GM19324 (cell line): ENCODE results near the gene DUSP18.
"Not testable (repeated sequence)": the region's sequence is repeated elsewhere in the genome, so short reads cannot be mapped to it uniquely, and the experiment has no call there.

ENCODE experiments used
- ATAC-seq: cut with Tn5 transposase; IDR thresholded peaks from one replicate; pipeline ENCODE4 v1.9.1; 2021; ENCODE audit warnings: mild to moderate bottlenecking, moderate library complexity; ENCODE audit not compliant: unreplicated experiment, low FRiP score

DUSP18 gene

DNA sequence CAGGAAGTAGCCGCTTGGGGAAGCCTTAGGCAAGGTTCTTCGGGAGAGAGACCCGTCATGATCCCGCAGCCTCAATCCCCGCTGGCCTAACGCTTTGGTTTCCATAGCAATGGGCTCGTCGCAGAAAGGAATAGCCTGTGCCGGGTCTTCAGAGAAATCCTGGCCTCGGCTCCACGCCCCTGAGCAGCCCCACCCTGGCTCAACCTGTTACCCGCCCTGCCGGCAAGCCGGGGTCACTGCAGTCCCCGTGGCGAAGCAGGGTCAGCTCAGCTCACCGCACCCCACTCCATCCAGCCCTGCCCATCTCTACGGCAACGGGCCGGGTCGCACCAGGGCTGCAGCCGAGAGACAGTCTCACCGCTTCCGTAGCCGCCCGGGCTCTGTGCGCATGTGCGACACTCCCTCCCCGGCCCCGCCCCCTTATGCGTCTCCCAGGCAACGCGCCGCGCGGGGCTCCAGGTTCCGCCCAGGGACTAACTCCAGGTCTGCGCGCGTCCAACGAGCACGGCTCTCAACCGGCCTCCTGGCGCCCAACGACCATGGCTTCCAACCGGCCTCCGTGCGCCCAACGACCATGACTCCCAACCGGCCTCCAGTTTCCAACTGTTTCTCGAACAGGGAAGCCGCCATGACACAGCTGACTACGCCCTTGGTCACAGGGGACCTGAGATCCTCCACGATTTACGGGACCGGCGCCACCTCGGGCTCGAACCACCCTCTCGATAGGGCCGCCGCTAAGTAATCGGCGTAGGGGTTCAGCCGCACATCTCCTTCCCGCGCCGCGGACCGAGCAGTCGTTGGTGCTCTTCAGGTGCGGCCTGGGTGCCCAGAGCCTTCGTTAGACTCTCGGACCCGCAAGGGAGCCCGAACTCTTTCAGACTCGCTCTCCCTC lies at the start of gene DUSP18:
DUSP18 (minus strand) TSS at position 382 of the 892 bp plus-strand sequence. CDS start 3,872 bp downstream, outside the sequence.
- peak; percentile 85 for ATAC-seq

DNA sequence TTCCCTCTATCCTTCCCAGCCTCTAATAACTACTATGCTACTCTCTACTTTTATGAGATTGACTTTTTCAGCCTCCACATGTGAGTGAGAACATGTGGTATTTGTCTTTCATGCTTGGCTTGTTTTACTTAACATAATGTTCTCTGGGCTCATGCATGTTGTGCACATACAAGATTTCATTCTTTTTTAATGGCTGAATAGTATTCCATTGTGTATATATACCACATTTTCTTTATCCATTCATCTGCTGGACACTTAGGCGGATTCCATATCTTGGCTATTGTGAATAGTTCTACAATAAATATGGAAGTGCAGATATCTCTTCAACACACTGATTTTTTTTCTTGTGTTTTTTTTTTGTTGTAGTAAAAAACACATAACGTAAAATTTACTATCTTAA lies 46.4 kb upstream of the DUSP18 start:
- no peak for ATAC-seq

DNA sequence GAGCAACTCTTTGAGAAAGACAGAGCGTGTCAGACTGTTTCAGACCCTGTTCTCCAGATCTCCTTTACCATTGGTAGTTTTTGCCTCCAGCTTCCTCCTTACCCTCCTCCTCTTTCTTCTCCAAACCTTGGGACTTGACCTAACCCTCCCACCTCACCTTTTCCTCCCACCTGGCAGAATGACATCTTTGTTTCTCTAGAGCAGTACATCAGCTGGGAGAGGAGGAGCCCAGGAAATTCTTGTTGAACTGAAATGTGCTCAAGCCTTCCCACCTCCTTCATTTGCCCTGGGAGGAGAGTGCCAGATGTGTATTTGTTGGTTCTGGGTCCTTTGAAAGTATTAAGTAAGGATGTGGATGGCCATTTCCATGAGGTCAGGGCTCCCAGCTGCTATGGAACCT lies 44.4 kb upstream of the DUSP18 start:
- no peak for ATAC-seq

DNA sequence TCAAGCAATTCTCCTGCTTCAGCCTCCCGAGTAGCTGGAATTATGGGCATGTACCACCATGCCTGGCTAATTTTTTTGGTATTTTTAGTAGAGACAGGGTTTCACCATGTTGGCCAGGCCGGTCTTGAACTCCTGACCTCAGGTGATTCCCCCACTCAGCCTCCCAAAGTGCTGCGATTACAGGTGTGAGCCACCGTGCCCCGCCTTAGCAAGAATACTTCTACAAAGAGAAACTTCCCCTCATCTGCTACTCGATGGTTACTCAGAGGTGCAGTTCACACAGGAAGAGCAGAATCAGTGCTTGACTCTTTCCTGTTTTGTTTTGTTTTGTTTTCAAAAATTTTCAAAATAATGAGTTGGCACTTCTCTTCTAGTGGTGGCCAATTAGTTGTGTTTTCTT lies 42.3 kb upstream of the DUSP18 start:
- ATAC-seq, result not testable (repeated sequence)

DNA sequence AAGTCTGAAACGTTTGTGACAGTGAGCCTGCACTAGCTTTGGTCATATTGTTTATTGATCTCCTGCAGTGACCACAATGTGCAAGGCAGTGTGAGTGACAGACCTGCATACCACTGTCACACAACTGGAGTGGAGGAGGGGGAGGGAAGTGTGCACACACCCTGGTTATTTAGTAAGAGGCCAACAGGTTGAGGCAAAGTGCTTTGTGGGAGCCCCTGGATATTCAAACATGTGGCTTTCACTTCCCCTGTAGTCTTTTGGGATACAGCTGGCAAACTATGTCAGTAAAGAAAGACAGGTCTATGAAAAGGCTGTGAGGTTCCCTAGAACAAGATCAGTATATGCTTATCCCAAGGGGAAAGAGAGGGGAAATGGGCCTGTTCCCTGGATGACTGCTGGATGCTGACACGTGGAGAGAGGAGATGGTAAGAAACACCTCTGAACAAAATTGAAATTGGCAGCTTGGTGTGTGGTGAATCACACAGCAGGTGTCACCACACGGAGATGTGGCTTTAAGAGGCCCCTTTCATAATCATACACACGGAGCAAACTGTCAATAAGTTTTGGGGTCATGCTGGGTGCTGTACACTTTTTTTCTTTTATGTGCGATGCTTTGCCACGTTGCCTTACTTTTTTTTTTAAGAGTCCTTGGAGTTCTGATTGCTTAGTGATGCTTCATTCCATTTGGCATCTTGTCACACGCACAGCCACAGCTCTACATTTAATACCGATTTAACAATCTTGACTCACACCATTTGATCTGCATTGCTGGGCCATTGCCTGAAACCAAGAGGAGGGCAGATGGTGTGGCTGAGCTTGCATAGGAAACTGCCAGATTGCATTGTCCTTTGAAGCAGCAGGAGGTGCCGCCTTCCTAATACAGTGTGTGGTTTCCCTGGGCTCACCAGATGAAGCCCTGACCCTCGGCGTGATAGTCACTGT lies 38.3 kb upstream of the DUSP18 start:
- ATAC-seq, result peak; percentile 56

DNA sequence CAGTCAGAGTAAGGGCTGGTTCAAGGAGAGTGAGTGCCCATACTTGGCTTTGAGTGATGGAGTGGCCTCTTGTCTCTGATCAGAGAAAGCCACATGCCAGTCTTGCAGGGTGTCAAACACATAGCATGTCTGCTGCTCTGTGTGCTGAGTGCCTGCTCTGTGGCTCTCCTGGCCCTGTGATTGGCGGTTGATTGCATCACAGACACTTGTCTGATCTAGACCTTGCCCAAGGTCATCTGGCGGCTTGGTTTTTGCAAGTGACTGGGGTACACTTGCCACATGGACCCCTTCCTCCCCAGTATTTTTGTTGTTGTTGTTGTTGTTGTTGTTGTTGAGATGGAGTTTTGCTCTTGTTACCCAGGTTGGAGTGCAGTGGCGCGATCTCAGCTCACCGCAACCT lies 37.3 kb upstream of the DUSP18 start:
- ATAC-seq, result no peak

DNA sequence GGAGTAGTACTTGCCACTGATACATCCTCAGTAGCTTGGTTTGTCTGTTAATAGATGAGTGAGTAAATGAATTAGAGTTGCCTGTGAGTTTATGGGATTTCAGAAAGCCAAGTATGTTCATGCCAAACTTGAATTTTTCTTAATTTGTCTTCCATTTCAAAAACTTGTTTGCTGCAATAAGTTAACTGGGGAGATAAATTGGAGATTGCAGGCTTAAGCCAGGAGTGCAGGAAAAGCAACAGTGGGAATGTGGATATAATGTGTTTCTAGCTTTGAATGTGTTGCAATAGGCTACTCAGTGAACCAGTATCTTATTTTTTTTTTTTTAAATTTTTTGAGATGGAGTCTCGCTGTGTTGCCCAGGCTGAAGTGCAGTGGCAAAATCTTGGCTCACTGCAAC lies 35.2 kb upstream of the DUSP18 start:
- no peak for ATAC-seq

DNA sequence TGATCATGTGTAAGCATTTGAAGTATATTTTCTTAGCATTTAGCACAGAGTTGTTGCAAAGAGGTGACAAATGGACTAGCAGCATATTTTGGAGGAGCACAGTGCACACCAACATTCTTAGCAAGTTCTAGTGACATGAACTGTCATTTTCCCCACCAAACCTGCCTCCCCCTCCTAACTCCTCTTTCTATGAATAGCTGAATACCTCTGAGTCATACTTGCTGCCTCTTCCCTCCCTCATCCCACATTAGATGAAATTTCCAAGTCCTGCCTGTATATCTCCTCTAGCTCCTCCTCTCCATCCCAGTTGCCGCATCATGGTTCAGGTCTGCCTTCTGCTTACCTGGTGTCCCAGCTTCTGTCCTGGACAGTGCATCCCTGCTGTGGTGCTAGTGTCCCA lies 34.2 kb upstream of the DUSP18 start:
- no peak for ATAC-seq

DNA sequence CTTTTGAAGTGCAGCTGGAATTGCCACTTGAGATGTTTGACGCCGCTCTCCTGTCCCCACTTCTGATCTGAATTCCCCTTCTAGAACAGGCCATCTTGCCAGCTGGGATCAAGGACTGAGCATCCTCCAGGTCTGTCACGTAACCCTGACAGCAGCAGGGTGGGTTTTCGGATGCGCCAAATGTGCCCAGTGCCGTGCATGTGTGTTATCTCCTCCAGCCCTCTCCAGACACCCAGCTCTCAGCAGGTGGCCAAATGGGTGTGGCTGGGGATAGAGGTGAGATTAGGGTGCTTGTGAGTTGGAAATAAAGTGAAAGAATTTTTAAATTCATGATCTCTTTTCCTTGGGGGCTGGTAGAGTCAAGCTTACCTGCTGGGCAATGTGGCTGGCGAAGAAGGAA lies 30.3 kb upstream of the DUSP18 start:
- no peak for ATAC-seq

DNA sequence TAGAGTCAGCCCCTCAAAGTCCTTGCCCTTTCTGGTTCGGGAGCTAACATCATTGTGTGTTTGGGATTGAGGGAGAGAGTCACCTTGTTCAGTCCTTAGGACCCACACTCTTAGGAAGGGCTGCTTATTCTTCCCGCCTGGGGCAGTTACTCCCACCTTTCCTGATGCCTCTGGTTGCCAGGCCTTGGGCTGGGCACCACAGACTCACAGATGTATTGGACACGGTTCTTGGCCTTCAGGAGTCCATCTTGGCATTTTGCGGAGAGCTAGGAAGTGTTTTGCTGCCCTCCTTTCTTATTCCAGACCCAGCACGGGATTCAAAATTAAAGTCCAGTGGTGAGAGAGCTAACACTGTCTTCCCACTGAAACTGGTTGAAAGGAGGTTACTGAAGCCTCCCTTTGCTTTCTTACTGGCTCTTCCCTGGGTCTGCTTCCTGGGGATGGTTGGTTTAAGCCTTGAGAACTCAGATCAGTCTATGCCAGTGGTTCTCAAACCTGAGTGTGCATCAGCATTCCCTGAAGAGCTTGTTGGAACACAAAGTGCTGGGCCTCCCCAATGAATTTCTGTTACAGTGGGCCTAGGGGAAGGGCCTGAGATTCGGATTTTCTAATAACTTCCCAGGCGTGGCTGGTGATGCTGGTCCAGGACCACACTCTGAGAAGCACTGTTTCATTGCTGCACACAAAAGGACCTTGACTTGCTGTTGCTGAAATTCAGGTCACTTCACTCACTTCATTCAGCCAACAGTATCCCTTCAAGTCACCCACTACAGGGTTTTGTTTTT lies 28.4 kb upstream of the DUSP18 start:
- no peak for ATAC-seq

DNA sequence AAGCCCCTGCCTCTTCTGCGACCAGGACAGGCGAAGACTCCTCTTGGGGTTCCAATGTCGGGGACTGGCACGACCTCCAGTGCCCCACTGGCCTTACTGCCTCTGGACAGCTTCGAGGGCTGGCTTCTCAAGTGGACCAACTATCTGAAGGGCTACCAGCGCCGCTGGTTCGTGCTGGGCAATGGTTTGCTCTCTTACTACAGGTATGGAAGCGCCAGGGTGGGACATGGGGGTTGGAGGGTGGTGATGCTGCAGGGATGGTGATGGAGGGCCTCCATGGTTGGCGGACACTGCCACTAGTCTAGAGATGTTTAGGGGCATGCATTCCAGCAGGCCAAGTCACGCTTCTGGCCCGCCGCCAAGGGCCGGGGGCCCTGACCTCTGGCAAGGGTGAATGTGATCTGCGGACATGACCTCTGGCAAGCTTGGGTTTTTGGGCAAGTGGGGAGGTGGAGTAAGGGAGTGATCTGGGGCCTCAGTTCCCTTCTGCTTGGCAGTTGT lies 27.7 kb upstream of the DUSP18 start:
- no peak for ATAC-seq

DNA sequence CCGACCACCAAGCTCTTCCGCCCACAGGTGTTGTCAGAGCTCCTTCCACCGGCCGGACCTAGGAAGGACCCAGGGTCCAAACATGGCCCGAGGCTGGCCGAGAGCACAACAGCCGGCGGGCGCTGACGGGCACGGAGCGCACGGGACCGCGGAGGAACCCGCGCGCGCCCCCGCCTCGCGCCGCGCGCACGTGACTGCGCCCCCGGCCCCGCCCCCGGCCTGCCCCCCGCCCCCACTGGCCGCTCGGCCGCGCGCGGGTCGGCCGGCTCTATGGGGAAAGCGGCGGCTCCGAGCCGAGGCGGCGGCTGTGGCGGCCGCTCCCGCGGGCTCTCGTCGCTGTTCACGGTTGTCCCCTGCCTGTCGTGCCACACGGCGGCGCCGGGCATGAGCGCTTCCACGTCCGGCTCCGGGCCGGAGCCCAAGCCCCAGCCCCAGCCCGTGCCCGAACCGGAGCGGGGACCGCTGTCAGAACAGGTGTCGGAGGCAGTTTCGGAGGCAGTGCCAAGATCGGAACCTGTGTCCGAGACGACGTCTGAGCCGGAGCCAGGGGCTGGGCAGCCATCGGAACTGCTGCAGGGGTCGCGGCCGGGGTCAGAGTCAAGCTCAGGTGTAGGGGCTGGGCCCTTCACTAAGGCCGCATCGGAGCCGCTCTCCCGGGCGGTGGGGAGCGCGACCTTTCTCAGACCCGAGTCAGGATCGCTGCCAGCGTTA lies 27.1 kb upstream of the DUSP18 start, which contains the start of gene OSBP2:
OSBP2 (plus strand) TSS at position 235 of the 711 bp plus-strand sequence; CDS start at position 271, 36 bp downstream.
- peak; percentile 57 for ATAC-seq

DNA sequence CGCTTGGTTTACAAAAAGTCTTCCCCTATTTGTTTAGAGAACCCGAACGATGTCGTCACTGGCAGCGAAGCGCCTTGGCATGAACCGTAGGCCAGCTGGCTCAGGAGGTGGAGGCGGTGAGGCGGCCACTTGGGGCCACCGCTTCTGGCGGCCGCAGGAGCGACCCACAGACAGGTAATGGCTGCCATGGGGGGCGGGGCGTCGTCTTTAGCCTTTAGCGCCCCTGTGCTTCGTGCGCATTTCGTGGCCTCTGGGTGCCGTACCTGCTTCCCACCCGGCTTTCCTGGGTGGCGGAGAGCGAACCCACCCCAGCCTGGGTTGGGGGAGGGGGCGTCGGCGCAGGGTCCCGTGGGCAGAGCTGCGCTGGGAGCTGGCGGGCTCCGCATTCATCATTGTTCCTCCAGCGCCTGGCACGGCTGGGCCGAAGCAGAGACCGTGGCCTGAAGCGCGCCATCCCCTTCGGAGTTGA lies 26.5 kb upstream of the DUSP18 start:
- peak; percentile 35 for ATAC-seq

DNA sequence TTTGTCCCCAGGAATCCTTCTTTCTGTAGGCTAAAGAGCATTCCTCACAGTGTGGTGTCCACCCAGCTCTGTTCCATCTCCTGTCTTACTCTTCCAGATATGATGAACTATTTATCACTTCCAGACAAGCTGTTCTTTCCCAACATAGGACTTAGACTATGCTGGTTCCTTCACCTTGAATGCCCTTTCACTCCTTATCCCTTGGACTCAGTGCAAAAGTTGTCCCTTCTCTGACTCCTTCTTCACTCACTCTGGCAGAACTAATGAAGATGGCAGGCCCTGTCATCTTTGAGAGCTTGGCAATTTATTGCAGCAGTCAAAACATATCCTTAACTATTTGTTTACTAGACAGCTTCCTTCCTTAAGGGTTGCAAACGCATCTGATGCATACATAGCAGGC lies 23.5 kb upstream of the DUSP18 start:
- no peak for ATAC-seq

DNA sequence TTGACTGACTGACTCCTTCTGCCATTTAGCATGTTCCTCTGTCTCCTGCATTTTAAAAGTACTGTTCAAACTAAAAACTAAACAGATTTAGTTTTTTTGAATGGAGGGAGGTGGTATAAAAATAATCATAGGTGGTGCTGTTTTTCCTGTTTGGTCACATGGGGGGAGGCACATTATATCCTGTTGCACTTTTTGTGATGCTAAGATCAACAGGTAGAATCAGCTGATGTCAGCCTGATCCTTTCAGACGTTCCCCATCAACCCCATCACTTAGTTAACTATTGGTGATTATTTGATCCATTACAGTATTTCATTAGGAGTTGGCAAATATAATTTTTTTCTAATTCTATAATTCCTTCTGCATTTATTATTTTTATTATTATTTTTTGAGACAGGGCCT lies 21.9 kb upstream of the DUSP18 start:
- no peak for ATAC-seq

DNA sequence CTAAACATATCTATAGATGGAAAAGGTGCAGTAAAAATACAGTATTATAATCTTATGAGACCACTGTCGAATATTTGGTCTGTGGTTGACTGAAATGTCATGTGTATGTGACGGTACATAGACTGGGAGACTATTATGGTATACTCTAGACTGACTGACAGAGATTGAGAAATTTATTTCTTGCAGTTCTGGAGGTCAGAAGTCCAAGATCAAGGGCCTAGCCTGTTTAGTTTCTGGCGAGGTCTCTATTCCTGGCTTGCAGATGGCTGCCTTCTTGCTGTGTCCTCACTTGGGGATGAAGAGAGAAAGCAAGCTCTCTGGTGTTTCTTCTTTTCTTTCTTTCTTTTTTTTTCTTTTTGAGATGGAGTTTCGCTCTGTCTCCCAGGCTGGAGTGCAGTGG lies 19.7 kb upstream of the DUSP18 start:
- no peak for ATAC-seq

DNA sequence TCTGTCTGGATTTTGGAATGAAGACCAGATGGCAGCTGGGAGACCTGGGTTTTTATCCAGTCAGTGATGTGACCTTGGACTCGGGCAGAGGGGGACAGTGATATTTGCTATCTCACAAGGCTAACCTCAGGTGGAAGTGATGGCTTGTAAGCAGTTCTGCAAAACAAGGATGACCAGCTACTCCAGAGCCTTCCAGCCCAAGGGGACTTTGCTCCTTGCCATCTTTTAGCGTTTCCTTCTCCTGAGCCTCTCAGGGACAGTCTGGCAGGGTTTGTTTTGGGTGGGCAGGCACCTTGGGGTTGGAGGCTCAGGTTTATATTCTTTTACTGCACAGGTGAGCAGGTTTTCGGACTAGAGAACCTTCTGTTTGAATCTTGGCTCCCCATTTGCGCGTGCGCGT lies 17.5 kb upstream of the DUSP18 start:
- ATAC-seq, result no peak

DNA sequence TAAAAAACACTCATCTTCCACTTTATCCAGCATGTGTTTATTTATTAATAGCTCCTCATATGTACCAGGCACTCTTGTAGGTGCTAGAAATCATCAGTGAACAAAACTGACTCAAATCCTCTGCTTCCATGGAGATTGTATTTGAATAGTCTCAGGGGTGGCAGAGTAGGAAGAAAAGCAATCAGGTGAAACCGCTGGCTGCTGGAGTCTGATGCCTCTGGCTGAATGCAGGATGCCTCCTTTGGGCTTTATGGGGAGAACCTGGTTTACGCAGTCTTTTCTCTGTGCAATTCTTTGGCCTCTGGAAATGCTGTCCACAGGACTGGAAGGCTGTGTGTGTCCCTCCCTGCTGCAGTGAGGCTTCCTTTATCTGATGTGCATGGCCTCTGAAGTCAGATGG lies 14.2 kb upstream of the DUSP18 start:
- ATAC-seq, result no peak

DNA sequence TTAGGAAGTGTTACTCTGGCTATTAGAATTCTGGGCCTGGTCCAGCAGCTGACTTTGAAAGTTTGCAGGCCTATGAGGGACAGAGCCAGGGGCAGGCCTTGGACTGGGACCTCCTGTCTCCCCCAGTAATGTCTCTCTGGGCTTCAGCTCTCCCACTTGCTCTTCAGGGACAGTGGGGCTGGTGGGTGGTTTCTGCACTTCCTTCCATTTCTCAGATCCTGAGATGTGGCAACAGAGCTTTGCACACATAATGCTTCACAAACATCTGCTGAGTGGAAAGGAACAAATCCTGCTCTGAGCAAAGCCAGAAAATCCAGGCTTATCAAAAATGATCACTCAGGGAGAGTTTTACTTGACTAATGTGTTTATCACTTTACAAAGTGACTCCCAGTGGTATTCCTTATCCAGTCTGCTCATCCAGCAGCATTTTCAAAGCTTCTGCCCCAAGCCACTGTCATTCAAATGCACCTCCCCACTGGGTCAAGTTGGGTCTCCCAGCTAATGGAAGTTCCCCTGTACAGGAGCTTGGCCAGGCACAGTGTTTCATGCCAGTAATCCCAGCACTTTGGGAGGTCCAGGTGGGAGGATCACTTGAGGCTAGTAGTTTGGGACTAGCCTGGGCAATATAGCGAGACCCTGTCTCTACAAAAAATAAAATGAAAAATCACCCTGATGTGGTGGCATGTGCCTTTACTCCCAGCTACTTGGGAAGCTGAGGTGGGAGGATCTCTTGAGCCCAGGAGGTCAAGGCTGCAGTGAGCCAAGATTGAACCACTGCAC lies 13.5 kb upstream of the DUSP18 start:
- no peak for ATAC-seq
